HG03280 (cell line): ENCODE measurements around the gene ZNF778.

Source experiments
- ATAC-seq: cut with Tn5 transposase; IDR thresholded peaks from one replicate; pipeline ENCODE4 v1.9.1; 2021; ENCODE audit warnings: mild to moderate bottlenecking, moderate library complexity; ENCODE audit not compliant: unreplicated experiment

The ZNF778 gene

GRCh38 chr16:89193576-89194293 lies 23.8 kb upstream of the ZNF778 start:
- no peak for ATAC-seq

GRCh38 chr16:89194340-89195311 lies 22.9 kb upstream of the ZNF778 start:
- no peak for ATAC-seq

GRCh38 chr16:89195521-89196171 lies 21.9 kb upstream of the ZNF778 start:
- no peak for ATAC-seq

- no peak for ATAC-seq
These were observed 20.4 kb upstream of the ZNF778 start for GRCh38 chr16:89197033-89197632.

GRCh38 chr16:89197633-89198416 lies 19.7 kb upstream of the ZNF778 start:
- no peak for ATAC-seq

GRCh38 chr16:89198417-89199240 lies 18.9 kb upstream of the ZNF778 start:
- no peak for ATAC-seq

- ATAC-seq, result no peak
These were observed 18.0 kb upstream of the ZNF778 start for GRCh38 chr16:89199241-89200123.

GRCh38 chr16:89200124-89200849 lies 17.2 kb upstream of the ZNF778 start, which contains the start of gene SLC22A31:
Gene SLC22A31, minus strand, starts transcription at chr16:89200537. Its CDS starts 36 bp downstream, at chr16:89200501.
- ATAC-seq, result no peak

GRCh38 chr16:89200850-89201411 lies 16.6 kb upstream of the ZNF778 start:
- no peak for ATAC-seq

GRCh38 chr16:89201439-89202377 lies 15.8 kb upstream of the ZNF778 start:
- no peak for ATAC-seq

- ATAC-seq, result no peak
These were observed 14.9 kb upstream of the ZNF778 start for GRCh38 chr16:89202422-89203215.

GRCh38 chr16:89207993-89208392 lies 9.5 kb upstream of the ZNF778 start:
- no peak for ATAC-seq

- ATAC-seq, result no peak
These were observed 7.9 kb upstream of the ZNF778 start for GRCh38 chr16:89209522-89210044.

- ATAC-seq, result no peak
These were observed 7.2 kb upstream of the ZNF778 start for GRCh38 chr16:89210165-89210903.
